Nephron (organoid): ENCODE results near the gene MAP1B.
A peak's percentile ranks its signal among the peaks of the same experiment; 100 is the strongest.
"Not testable (repeated sequence)": the region's sequence is repeated elsewhere in the genome, so short reads cannot be mapped to it uniquely, and the experiment has no call there.

Experiments
- H3K27ac Mint-ChIP-seq, 3 experiments: 2 replicates each; pipeline ENCODE4 v1.8.0; 2020; ENCODE audit warnings: mixed read lengths in 3 of 3, mild to moderate bottlenecking in 2 of 3, moderate library complexity in 1 of 3
- H3K27me3 Mint-ChIP-seq: 2 replicates; pipeline ENCODE4 v1.8.0; 2021; ENCODE audit warnings: low read depth, mild to moderate bottlenecking, moderate library complexity, mixed read lengths
- H3K36me3 Mint-ChIP-seq: 2 replicates; pipeline ENCODE4 v1.8.0; 2020; ENCODE audit warnings: low read depth, mixed read lengths
- H3K4me1 Mint-ChIP-seq: 2 replicates; pipeline ENCODE4 v1.8.0; 2020; ENCODE audit warnings: mixed read lengths
- H3K4me3 Mint-ChIP-seq, 3 experiments: 2 replicates each; pipeline ENCODE4 v1.8.0; 2020; ENCODE audit warnings: mild to moderate bottlenecking in 3 of 3, mixed read lengths in 3 of 3, moderate library complexity in 2 of 3
- H3K9me3 Mint-ChIP-seq: 2 replicates; pipeline ENCODE4 v1.8.0; 2020; ENCODE audit warnings: mixed read lengths
- TF ChIP-seq, protein P1 (sequence below), 3 experiments: fragments of 200-600 bp; sonication (generic); IDR thresholded peaks; one replicate each; pipeline ENCODE4 v1.5.0; 2021; ENCODE audit warnings: antibody characterized with exemption in 3 of 3; ENCODE audit not compliant: unreplicated experiment in 3 of 3

The MAP1B gene

DNA sequence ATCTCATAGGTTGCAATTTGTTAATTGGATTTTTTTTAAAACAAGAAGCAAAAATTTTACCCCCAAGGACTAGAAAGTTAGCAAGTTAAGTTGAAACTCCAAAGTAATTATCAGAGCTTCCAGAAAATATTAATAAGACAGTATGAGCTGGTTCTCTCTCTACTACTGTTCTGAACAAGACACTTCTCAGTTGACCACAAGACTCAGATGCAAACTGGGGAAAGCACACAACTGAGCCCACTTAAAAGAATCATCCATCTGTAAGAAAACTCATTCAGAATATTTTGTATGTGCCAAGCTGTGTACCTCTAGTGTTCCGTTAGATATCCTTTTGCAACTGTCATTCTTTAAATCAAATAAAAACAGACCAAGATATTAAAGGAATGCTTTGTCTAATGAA lies 60.0 kb downstream of the MAP1B start:
- H3K27me3 Mint-ChIP-seq = no peaks in the 10 kb centered on the region
- H3K4me1 Mint-ChIP-seq = peaks cover 36% of the 10 kb centered on the region
- peak overlapping the region in 2 of 3 experiments; percentile 19 to 27 for H3K4me3 Mint-ChIP-seq
- peaks cover 3% of the 10 kb centered on the region for H3K36me3 Mint-ChIP-seq
- TF ChIP-seq, protein P1, sequence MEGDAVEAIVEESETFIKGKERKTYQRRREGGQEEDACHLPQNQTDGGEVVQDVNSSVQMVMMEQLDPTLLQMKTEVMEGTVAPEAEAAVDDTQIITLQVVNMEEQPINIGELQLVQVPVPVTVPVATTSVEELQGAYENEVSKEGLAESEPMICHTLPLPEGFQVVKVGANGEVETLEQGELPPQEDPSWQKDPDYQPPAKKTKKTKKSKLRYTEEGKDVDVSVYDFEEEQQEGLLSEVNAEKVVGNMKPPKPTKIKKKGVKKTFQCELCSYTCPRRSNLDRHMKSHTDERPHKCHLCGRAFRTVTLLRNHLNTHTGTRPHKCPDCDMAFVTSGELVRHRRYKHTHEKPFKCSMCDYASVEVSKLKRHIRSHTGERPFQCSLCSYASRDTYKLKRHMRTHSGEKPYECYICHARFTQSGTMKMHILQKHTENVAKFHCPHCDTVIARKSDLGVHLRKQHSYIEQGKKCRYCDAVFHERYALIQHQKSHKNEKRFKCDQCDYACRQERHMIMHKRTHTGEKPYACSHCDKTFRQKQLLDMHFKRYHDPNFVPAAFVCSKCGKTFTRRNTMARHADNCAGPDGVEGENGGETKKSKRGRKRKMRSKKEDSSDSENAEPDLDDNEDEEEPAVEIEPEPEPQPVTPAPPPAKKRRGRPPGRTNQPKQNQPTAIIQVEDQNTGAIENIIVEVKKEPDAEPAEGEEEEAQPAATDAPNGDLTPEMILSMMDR (IDR thresholded peaks at IDR 0.05; ENCODE audit: unreplicated experiment in 3 of 3) = no peak
- no peaks in the 10 kb centered on the region for H3K9me3 Mint-ChIP-seq
- peak overlapping the region; percentile 87 to 96 (median 91) for H3K27ac Mint-ChIP-seq

DNA sequence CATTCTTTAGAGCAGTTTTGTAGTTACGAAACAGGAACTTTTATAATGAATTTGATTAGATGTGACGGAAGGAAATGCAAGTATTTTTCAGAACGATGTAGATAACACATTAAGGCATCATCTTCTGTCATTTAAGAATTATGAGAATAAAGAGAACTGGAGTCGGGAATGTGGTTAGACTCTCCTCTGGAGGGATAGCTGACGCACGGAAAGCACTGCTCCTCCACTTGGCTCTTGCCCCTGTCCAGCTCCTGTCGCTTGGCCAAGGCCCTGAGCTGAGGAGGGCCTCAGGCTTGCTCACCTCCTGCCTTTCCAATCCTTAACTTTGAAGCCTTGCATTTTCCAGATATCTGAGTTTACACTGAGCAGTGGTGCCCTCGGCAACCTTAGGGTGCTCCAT lies 60.5 kb downstream of the MAP1B start:
- Mint-ChIP-seq H3K36me3 (peaks cover 3% of the 10 kb centered on the region), H3K27ac (peak overlapping the region; percentile 23 to 96 (median 55)), H3K9me3 (no peaks in the 10 kb centered on the region), H3K4me1 (peaks cover 36% of the 10 kb centered on the region), H3K4me3 (no peak overlapping the region), H3K27me3 (no peaks in the 10 kb centered on the region)
- TF ChIP-seq, protein P1 (IDR thresholded peaks at IDR 0.05; ENCODE audit: unreplicated experiment in 3 of 3) = no peak

DNA sequence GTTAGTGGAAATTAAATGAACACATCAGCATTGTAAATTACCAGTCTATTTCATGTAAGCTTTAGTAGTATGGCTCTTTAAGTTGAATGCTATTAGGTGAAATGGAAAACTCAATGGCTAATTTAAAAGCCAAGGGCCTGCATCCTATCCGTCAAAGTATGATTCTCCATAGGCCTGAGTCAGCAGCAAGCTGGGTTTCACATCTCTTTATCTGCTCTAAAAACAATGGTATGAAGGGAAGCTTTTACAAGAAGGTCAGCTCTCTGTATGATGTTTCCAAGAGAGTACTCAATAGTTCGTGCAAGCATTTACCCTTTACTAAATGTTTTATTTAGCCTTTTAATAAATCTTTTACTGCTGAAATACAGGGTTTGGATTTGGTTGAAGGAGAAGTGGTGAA lies 62.8 kb downstream of the MAP1B start:
- no peaks in the 10 kb centered on the region for H3K27me3 Mint-ChIP-seq
- H3K36me3 Mint-ChIP-seq = peaks cover 3% of the 10 kb centered on the region
- TF ChIP-seq, protein P1 (IDR thresholded peaks at IDR 0.05; ENCODE audit: unreplicated experiment in 3 of 3) = no peak
- no peaks in the 10 kb centered on the region for H3K9me3 Mint-ChIP-seq
- H3K4me1 Mint-ChIP-seq = peaks cover 34% of the 10 kb centered on the region
- H3K4me3 Mint-ChIP-seq = no peak overlapping the region
- H3K27ac Mint-ChIP-seq = peak overlapping the region in 2 of 3 experiments; percentile 39 to 66

DNA sequence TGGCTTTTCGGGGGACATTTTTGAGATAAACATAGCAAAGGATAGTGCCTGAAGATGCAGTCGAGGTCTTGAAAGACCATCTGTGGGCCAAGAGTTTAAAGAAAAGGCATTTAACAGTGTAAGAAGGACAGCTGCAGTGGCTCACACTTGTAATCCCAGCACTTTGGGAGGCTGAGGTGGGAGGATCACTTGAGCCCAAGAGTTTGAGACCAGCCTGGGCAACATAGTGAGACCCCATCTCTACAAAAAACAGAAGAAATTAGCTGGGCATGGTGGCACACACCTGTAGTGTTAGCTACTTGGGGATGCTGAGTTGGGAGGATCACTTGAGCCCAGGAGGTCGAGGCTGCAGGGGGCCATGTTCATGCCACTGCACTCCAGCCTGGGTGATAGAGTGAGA lies 63.9 kb downstream of the MAP1B start:
- H3K9me3 Mint-ChIP-seq, H3K36me3 Mint-ChIP-seq, H3K27me3 Mint-ChIP-seq, H3K4me3 Mint-ChIP-seq: not testable (repeated sequence)
- peaks cover 26% of the 10 kb centered on the region for H3K4me1 Mint-ChIP-seq
- H3K27ac Mint-ChIP-seq = peak overlapping the region in 1 of 3 experiments; percentile 1

DNA sequence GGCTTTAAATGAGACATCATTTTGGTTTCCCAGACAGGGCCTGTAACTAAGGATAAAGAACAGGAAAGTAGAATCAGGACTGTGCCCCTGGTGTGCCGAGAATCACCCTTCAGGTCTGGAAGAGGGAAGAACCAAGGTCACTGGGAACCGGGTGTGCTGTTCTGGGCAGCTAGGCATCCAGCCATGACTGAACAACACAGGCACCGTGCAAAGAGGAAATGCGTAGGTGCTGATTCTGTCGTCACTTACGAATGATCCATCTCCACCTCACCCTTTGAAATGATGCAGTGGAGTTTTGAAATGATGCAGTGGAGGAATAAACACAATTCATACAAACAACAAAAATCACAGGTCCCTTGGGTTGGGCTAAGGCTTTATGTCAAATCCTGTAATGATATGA lies 64.4 kb downstream of the MAP1B start:
- Mint-ChIP-seq H3K27me3 (no peaks in the 10 kb centered on the region), H3K9me3 (no peaks in the 10 kb centered on the region), H3K4me1 (peaks cover 21% of the 10 kb centered on the region), H3K4me3 (no peak overlapping the region), H3K27ac (no peak overlapping the region), H3K36me3 (peaks cover under 1% of the 10 kb centered on the region)
- TF ChIP-seq, protein P1 (IDR thresholded peaks at IDR 0.05; ENCODE audit: unreplicated experiment in 3 of 3) = no peak

DNA sequence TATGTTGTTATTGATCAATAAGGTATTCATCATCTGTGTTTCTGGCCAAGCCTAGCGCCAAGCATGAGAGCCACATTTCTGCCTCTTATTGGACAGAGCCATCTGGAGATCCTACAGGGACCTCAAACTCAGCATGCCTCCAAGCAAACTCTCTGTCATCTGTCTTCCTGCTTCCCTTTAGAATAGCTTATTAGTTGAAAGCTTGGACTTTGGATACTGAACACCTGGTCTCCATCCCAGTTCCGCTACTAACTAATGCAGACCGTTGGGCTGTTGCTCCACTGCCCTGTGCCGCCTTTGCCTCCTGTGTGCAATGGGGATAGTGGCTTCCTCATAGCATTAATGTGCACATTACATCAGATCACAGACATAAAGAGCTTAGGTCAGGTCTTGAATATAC lies 65.5 kb downstream of the MAP1B start:
- H3K36me3 Mint-ChIP-seq = no peaks in the 10 kb centered on the region
- no peaks in the 10 kb centered on the region for H3K27me3 Mint-ChIP-seq
- H3K4me3 Mint-ChIP-seq = no peak overlapping the region
- H3K9me3 Mint-ChIP-seq = no peaks in the 10 kb centered on the region
- TF ChIP-seq, protein P1 (IDR thresholded peaks at IDR 0.05; ENCODE audit: unreplicated experiment in 3 of 3) = no peak
- no peak overlapping the region for H3K27ac Mint-ChIP-seq
- H3K4me1 Mint-ChIP-seq = peaks cover 10% of the 10 kb centered on the region
